Calu3 (cell line): ENCODE results near the gene PADI1. TPM values are rescaled to one million over a fixed set of nuclear protein-coding genes. Genes with fewer than 3 reads are reported as not detected.

Experiments
- BruUV-seq: library from RNA; stranded (reverse); fragments of 400-500 nt; replicated peaks from 2 replicates; lab custom pipeline; 2021; lab: Mats Ljungman, UMichigan
- CTCF ChIA-PET: fragments of 300-600 bp; sonication (Branson Sonifier 250); formaldehyde crosslinking; loops from one replicate; lab custom pipeline; 2022; ENCODE audit warnings: antibody characterized with exemption; lab: Charles Lee
- DNase-seq: peaks from one replicate; pipeline ENCODE4 v3.0.0; 2022
- H3K27ac Mint-ChIP-seq: one replicate; pipeline ENCODE4 v1.8.0; 2022; ENCODE audit warnings: mixed read lengths; ENCODE audit not compliant: unreplicated experiment
- H3K27me3 Mint-ChIP-seq: one replicate; pipeline ENCODE4 v1.8.0; 2022; ENCODE audit warnings: mixed read lengths; ENCODE audit not compliant: unreplicated experiment
- H3K36me3 Mint-ChIP-seq: one replicate; pipeline ENCODE4 v1.8.0; 2022; ENCODE audit warnings: mild to moderate bottlenecking, moderate library complexity, mixed read lengths; ENCODE audit not compliant: insufficient read depth, unreplicated experiment
- H3K4me1 Mint-ChIP-seq: one replicate; pipeline ENCODE4 v1.8.0; 2022; ENCODE audit warnings: mild to moderate bottlenecking, low read depth, mixed read lengths; ENCODE audit not compliant: unreplicated experiment
- H3K4me3 Mint-ChIP-seq: one replicate; pipeline ENCODE4 v1.8.0; 2022; ENCODE audit warnings: mild to moderate bottlenecking, low read depth, moderate library complexity, mixed read lengths; ENCODE audit not compliant: unreplicated experiment
- H3K9me3 Mint-ChIP-seq: one replicate; pipeline ENCODE4 v1.8.0; 2022; ENCODE audit warnings: low read depth, mixed read lengths; ENCODE audit not compliant: unreplicated experiment
- intact Hi-C: fragments of 100-400 bp; cut with micrococcal nuclease; formaldehyde crosslinking; loops from one replicate; pipeline ENCODE4 v1.10.0; 2022; ENCODE audit not compliant: unreplicated experiment
- total RNA-seq: library from RNA; stranded (reverse); gene quantifications from 2 replicates; pipeline ENCODE4 v1.2.3, GENCODE V29; 2022
- TF ChIP-seq, protein P1 (sequence below): fragments of 200-600 bp; IDR thresholded peaks from one replicate; pipeline ENCODE4 v1.8.0; 2022; ENCODE audit warnings: antibody characterized with exemption; ENCODE audit not compliant: unreplicated experiment

PADI1 gene
- total RNA-seq, 1 experiment from 2014 or later, result 2.3 TPM

DNA sequence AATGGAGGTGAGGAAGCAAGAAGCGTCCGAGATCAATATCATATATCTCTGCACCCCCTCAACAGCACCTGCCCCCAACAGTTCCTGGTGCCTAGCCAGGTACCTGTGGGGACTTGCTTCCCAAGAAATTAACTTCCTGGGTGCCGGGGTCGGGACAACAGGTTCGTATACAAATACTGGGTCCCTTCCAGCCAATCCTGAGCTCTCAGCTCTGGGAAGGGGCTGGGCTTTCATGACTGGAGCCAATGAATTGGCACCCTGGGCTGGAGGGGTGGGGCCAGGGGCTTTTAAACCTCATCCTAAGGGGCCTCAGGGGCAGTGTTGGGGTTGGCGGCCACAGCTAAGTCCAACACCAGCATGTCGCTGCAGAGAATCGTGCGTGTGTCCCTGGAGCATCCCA is 43.9 kb downstream of the PADI1 start, which contains the start of gene PADI3:
Gene PADI3 (plus strand): TSS at position 318 of the 400 bp plus-strand sequence. CDS start 40 bp downstream, at position 358.
- CTCF ChIA-PET, result no interaction called here
- no peak for DNase-seq
- TF ChIP-seq, protein P1, sequence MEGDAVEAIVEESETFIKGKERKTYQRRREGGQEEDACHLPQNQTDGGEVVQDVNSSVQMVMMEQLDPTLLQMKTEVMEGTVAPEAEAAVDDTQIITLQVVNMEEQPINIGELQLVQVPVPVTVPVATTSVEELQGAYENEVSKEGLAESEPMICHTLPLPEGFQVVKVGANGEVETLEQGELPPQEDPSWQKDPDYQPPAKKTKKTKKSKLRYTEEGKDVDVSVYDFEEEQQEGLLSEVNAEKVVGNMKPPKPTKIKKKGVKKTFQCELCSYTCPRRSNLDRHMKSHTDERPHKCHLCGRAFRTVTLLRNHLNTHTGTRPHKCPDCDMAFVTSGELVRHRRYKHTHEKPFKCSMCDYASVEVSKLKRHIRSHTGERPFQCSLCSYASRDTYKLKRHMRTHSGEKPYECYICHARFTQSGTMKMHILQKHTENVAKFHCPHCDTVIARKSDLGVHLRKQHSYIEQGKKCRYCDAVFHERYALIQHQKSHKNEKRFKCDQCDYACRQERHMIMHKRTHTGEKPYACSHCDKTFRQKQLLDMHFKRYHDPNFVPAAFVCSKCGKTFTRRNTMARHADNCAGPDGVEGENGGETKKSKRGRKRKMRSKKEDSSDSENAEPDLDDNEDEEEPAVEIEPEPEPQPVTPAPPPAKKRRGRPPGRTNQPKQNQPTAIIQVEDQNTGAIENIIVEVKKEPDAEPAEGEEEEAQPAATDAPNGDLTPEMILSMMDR, result no peak
- H3K27me3 Mint-ChIP-seq, result no peaks in the 10 kb centered on the region
- intact Hi-C loops, result no loop called here
- H3K27ac Mint-ChIP-seq, result peak within 1 kb of the TSS; percentile 86
- H3K4me1 Mint-ChIP-seq, result peaks cover 43% of the 10 kb centered on the region
- H3K4me3 Mint-ChIP-seq, result no peak within 1 kb of the TSS
- H3K9me3 Mint-ChIP-seq, result no peaks in the 10 kb centered on the region
- BruUV-seq, result no TSS peak
- peaks cover 12% of the 10 kb centered on the region for H3K36me3 Mint-ChIP-seq

DNA sequence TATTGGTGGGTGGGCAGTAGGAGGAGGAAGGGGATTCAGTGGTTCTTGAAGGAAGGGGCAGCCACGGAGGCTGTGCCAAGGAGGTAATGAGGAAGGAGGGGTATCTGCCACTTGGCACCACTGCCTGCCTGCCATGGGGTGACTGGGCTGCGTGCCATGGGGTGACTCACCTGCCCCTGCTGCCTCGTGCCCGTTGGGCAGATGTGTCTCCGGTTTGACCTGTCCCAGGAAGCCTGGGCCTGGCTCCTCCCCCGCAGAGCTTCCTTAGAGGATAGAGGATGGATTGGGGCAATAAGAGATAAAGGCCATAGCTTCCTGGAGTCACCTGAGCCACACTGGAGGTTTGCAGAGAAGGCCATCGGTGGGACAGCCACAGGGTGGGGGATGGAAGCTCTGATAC is 45.7 kb downstream of the PADI1 start:
- CTCF ChIA-PET, result interaction anchor here (0.7 to 1.3 kb wide), 2 partner anchors 9 to 13 kb away, joined by 3 to 4 read pairs; no protein-coding TSS in a partner anchor
- H3K4me1 Mint-ChIP-seq, result peaks cover 38% of the 10 kb centered on the region
- peak overlapping the region; percentile 36 for H3K4me3 Mint-ChIP-seq
- peak overlapping the region; percentile 86 for H3K27ac Mint-ChIP-seq
- intact Hi-C loops, result no loop called here
- no peaks in the 10 kb centered on the region for H3K9me3 Mint-ChIP-seq
- peak; percentile 94 for DNase-seq
- H3K27me3 Mint-ChIP-seq, result no peaks in the 10 kb centered on the region
- no TSS peak for BruUV-seq
- H3K36me3 Mint-ChIP-seq, result peaks cover 12% of the 10 kb centered on the region
- TF ChIP-seq, protein P1, result no peak

DNA sequence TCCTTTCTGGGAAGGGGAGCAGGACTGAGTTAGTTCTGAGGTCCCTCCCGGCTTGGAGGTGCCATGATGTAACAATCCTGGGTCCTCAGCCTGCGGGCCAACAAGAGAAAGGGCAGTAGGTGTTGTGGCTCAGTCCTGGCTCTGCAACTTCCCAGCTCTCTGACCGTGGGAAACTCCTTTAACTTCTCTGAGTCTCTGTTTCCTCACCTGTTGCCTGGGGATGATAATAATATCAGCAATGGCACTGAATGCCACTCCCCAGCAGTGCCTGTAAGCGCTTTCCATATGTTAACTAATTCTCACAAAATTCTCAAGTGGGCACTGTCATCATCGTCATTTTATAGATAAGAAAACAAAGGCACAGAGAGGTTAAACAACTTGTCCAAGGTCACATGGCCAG is 46.3 kb downstream of the PADI1 start:
- H3K27ac Mint-ChIP-seq, result peak overlapping the region; percentile 86
- CTCF ChIA-PET, result no interaction called here
- no TSS peak for BruUV-seq
- H3K4me1 Mint-ChIP-seq, result peaks cover 31% of the 10 kb centered on the region
- intact Hi-C loops, result no loop called here
- TF ChIP-seq, protein P1, result no peak
- no peaks in the 10 kb centered on the region for H3K9me3 Mint-ChIP-seq
- peaks cover 12% of the 10 kb centered on the region for H3K36me3 Mint-ChIP-seq
- H3K4me3 Mint-ChIP-seq, result peak overlapping the region; percentile 36
- H3K27me3 Mint-ChIP-seq, result no peaks in the 10 kb centered on the region
- no peak for DNase-seq

DNA sequence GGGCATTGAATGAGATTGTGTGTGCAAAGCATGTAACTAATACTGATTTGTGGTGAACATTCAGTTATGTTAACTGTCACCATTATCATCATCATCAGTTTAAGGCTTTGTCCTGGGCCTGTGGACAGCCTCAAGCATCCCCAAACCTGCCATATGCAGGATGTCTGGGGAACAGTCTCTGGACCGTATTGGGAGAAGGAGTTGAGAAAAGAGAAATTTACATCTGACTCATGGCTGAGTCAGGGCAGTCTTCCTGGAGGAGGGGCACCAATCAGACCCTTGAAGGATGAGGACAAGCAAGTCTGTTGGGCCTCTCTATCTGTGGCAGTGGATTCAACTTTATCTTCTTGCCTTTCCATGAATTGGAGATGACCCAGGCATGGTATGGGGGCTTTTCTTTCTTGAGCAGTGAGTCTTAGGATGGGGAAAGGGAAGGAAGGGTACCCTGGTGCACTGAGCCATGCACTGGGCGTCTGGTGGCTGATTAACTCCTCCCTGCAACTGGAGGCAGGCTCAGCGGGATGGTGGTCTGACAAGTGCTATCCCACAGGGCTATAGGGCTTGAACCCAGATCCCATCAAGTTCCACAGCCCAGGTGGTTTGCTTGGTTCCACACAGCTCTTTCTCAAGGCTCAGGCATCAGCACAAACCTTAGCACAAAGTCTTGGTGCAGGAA is 46.9 kb downstream of the PADI1 start:
- Mint-ChIP-seq H3K27ac (no peak overlapping the region), H3K36me3 (peaks cover 12% of the 10 kb centered on the region), H3K4me3 (no peak overlapping the region), H3K9me3 (no peaks in the 10 kb centered on the region), H3K27me3 (no peaks in the 10 kb centered on the region), H3K4me1 (peaks cover 27% of the 10 kb centered on the region)
- DNase-seq, result peak; percentile 27
- TF ChIP-seq, protein P1, result no peak
- BruUV-seq, result no TSS peak
- CTCF ChIA-PET, result interaction anchor here (0.7 to 1.3 kb wide), 2 partner anchors 15 to 39 kb away, joined by 3 read pairs; no protein-coding TSS in a partner anchor
- intact Hi-C loops, result no loop called here
